Skin of body (tissue), 2 donors: Measurements from ENCODE around the gene CST5. TPM values are rescaled to one million over a fixed set of nuclear protein-coding genes. Genes with fewer than 3 reads are reported as not detected.
"Not testable (repeated sequence)": the region's sequence is repeated elsewhere in the genome, so short reads cannot be mapped to it uniquely, and the experiment has no call there.

Experiments used
- DNase-seq: peaks from one replicate; lab custom pipeline; 2025; lab: John Stamatoyannopoulos, UW
- total RNA-seq: library from RNA; depleted of rRNA; stranded (reverse); fragments of >200 nt; gene quantifications from one replicate; pipeline ENCODE4 v1.2.3, GENCODE V29; 2014

Gene CST5
- total RNA-seq = not detected

- DNase-seq = no peak
These were observed at the start of gene CST5 for GRCh38 chr20:23879328-23879798. TSS of gene CST5 (minus strand) at chr20:23879748. CDS start at chr20:23879676, 72 bp downstream.

GRCh38 chr20:23928788-23929187, 49.2 kb upstream of the CST5 start:
- no peak for DNase-seq

- no peak for DNase-seq
These were observed 48.8 kb upstream of the CST5 start for GRCh38 chr20:23928353-23928752.

GRCh38 chr20:23926944-23927872, 47.7 kb upstream of the CST5 start:
- DNase-seq = no peak

GRCh38 chr20:23926526-23926880, 47.0 kb upstream of the CST5 start:
- no peak for DNase-seq

- DNase-seq = no peak
These were observed 46.4 kb upstream of the CST5 start for GRCh38 chr20:23925789-23926525.

GRCh38 chr20:23924751-23925150, 45.2 kb upstream of the CST5 start:
- no peak for DNase-seq

GRCh38 chr20:23923891-23924435, 44.4 kb upstream of the CST5 start:
- no peak for DNase-seq

- DNase-seq = no peak
These were observed 43.8 kb upstream of the CST5 start for GRCh38 chr20:23923311-23923710.

GRCh38 chr20:23920408-23921325, 41.1 kb upstream of the CST5 start:
- DNase-seq = no peak

- no peak for DNase-seq
These were observed 39.3 kb upstream of the CST5 start for GRCh38 chr20:23918896-23919295.

GRCh38 chr20:23918101-23918862, 38.7 kb upstream of the CST5 start:
- DNase-seq = no peak

GRCh38 chr20:23917024-23917725, 37.6 kb upstream of the CST5 start:
- no peak for DNase-seq

- no peak for DNase-seq
These were observed 36.3 kb upstream of the CST5 start for GRCh38 chr20:23915844-23916243.

GRCh38 chr20:23914469-23914868, 34.9 kb upstream of the CST5 start:
- DNase-seq = not testable (repeated sequence)

GRCh38 chr20:23910210-23910609, 30.7 kb upstream of the CST5 start:
- no peak for DNase-seq

GRCh38 chr20:23909390-23909789, 29.8 kb upstream of the CST5 start:
- no peak for DNase-seq

GRCh38 chr20:23907579-23907978, 28.0 kb upstream of the CST5 start:
- no peak for DNase-seq

- DNase-seq = not testable (repeated sequence)
These were observed 22.8 kb upstream of the CST5 start for GRCh38 chr20:23902396-23902795.

- DNase-seq = not testable (repeated sequence)
These were observed 11.3 kb upstream of the CST5 start for GRCh38 chr20:23890867-23891266.
